MM.1S (cell line): ENCODE measurements around the gene PLEKHM3.
"Not testable (repeated sequence)": the region's sequence is repeated elsewhere in the genome, so short reads cannot be mapped to it uniquely, and the experiment has no call there.

Experiments used
- DNase-seq: peaks from one replicate; pipeline ENCODE4 v3.0.0-alpha.2; 2015
- H2AFZ ChIP-seq: fragments of 300-600 bp; sonication (generic); 2 replicates; pipeline ENCODE4 v1.6.0; 2016; ENCODE audit warnings: antibody characterized with exemption, low read length
- H3F3A ChIP-seq: fragments of 300-600 bp; sonication (generic); 2 replicates; pipeline ENCODE4 v1.6.1; 2016; ENCODE audit warnings: mild to moderate bottlenecking, antibody characterized with exemption, low read length, moderate library complexity, mixed read lengths; ENCODE audit not compliant: insufficient read depth
- H3K27ac ChIP-seq: fragments of 300-600 bp; sonication (generic); 2 replicates; pipeline ENCODE4 v1.5.1; 2016; ENCODE audit warnings: mild to moderate bottlenecking, low read length
- H3K27me3 ChIP-seq: fragments of 300-600 bp; sonication (generic); replicated peaks from 2 replicates; pipeline ENCODE4 v1.6.0; 2016; ENCODE audit warnings: low read length; ENCODE audit not compliant: insufficient read depth
- H3K36me3 ChIP-seq: fragments of 300-600 bp; sonication (generic); replicated peaks from 2 replicates; pipeline ENCODE4 v1.6.1; 2016; ENCODE audit warnings: mild to moderate bottlenecking, low read length, mixed read lengths; ENCODE audit not compliant: insufficient read depth
- H3K4me1 ChIP-seq: fragments of 300-600 bp; sonication (generic); 2 replicates; pipeline ENCODE4 v1.6.1; 2016; ENCODE audit warnings: low read length, mixed read lengths
- H3K4me2 ChIP-seq: fragments of 300-600 bp; sonication (generic); 2 replicates; pipeline ENCODE4 v1.6.0; 2016; ENCODE audit warnings: low read depth, low read length
- H3K4me3 ChIP-seq: fragments of 300-600 bp; sonication (generic); 2 replicates; pipeline ENCODE4 v1.5.1; 2016; ENCODE audit warnings: low read length, mixed read lengths
- H3K79me2 ChIP-seq: fragments of 300-600 bp; sonication (generic); 2 replicates; pipeline ENCODE4 v1.6.1; 2016; ENCODE audit warnings: mixed run types, low read length, mixed read lengths
- H3K9ac ChIP-seq: fragments of 300-600 bp; sonication (generic); 2 replicates; pipeline ENCODE4 v1.6.1; 2016; ENCODE audit warnings: low read length, mixed read lengths
- H3K9me2 ChIP-seq: fragments of 300-600 bp; sonication (generic); replicated peaks from 2 replicates; pipeline ENCODE4 v1.6.1; 2016; ENCODE audit warnings: mild to moderate bottlenecking, low read length, mixed read lengths; ENCODE audit not compliant: insufficient read depth
- H3K9me3 ChIP-seq: fragments of 300-600 bp; sonication (generic); replicated peaks from 2 replicates; pipeline ENCODE4 v1.6.1; 2016; ENCODE audit warnings: mild to moderate bottlenecking, low read length, mixed read lengths; ENCODE audit not compliant: insufficient read depth
- H4K20me1 ChIP-seq: fragments of 300-600 bp; sonication (generic); 2 replicates; pipeline ENCODE4 v1.6.1; 2016; ENCODE audit warnings: mild to moderate bottlenecking, low read length, moderate library complexity, mixed read lengths; ENCODE audit not compliant: insufficient read depth
- EZH2 ChIP-seq: fragments of 300-600 bp; sonication (generic); optimal IDR thresholded peaks from 2 replicates; pipeline ENCODE3; 2017; ENCODE audit warnings: low read depth, mild to moderate bottlenecking, antibody characterized with exemption, low read length, mixed read lengths
- EZH2phosphoT487 ChIP-seq: fragments of 300-600 bp; sonication (generic); IDR thresholded peaks from 2 replicates; pipeline ENCODE4 v1.6.1; 2018; ENCODE audit warnings: antibody characterized with exemption, low read length
- TF ChIP-seq, protein P1 (sequence below): fragments of 300-600 bp; sonication (generic); IDR thresholded peaks from 2 replicates; pipeline ENCODE4 v1.5.1; 2016; ENCODE audit warnings: antibody characterized with exemption, low read length, mixed read lengths

PLEKHM3 gene

DNA sequence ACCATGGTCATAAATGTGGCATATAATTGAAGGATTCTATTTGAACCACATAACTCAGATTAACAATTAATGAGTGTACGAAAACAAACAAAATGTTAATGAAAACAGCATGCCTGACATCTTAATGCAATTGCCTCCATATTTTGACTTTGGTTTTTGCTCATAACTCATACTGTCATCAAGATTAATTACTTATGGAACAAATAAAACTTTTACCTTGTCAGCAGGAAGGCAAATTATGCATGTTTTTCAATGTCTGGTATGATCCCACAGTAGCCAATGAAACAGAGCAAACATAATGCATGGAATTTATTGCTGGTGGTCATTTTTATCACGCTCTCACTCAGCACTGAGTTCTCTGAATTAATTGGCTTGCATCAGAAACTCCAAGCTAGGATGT lies 5.1 kb downstream of the PLEKHM3 start:
- H3K4me2 ChIP-seq, result no peak overlapping the region
- H3K27me3 ChIP-seq, result no peaks in the 10 kb centered on the region
- no peaks in the 10 kb centered on the region for H3K4me1 ChIP-seq
- H3K36me3 ChIP-seq, result no peaks in the 10 kb centered on the region
- H3K9me2 ChIP-seq, result no peaks in the 10 kb centered on the region
- H4K20me1 ChIP-seq, result no peaks in the 10 kb centered on the region
- peaks cover 20% of the 10 kb centered on the region for H3K79me2 ChIP-seq
- H3K9ac ChIP-seq, result no peak overlapping the region
- H2AFZ ChIP-seq, result no peak overlapping the region
- DNase-seq, result no peak
- TF ChIP-seq EZH2, result no peak
- TF ChIP-seq EZH2phosphoT487, result no peak
- TF ChIP-seq, protein P1, sequence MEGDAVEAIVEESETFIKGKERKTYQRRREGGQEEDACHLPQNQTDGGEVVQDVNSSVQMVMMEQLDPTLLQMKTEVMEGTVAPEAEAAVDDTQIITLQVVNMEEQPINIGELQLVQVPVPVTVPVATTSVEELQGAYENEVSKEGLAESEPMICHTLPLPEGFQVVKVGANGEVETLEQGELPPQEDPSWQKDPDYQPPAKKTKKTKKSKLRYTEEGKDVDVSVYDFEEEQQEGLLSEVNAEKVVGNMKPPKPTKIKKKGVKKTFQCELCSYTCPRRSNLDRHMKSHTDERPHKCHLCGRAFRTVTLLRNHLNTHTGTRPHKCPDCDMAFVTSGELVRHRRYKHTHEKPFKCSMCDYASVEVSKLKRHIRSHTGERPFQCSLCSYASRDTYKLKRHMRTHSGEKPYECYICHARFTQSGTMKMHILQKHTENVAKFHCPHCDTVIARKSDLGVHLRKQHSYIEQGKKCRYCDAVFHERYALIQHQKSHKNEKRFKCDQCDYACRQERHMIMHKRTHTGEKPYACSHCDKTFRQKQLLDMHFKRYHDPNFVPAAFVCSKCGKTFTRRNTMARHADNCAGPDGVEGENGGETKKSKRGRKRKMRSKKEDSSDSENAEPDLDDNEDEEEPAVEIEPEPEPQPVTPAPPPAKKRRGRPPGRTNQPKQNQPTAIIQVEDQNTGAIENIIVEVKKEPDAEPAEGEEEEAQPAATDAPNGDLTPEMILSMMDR, result no peak
- H3K27ac ChIP-seq, result no peak overlapping the region
- H3F3A ChIP-seq, result no peaks in the 10 kb centered on the region
- H3K4me3 ChIP-seq, result no peak overlapping the region
- no peaks in the 10 kb centered on the region for H3K9me3 ChIP-seq

DNA sequence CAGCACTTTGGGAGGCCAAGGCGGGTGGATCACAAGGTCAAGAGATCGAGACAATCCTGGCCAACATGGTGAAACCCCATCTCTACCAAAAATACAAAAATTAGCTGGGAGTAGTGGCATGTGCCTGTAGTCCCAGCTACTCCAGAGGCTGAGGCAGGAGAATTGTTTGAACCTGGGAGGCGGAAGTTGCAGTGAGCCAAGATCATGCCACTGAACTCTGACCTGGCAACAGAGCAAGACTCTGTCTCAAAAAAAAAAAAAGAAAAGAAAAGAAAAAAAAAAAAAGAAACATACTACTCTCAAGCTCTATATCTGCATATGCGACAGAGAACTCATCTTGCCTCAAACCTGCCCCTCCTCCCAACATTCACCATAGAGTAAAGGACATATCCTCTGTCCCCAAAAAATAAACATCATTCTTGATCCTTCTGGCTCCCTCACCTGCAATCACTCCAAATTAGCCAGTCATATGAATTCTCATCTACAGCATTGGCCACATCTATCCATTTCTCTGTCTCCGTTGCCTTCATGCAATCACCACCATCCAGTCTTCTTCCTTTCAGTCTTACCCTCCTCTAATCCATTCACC lies 7.1 kb downstream of the PLEKHM3 start:
- H3K27me3 ChIP-seq, H3K27ac ChIP-seq, DNase-seq, H3K4me1 ChIP-seq, H3K4me3 ChIP-seq, H3K79me2 ChIP-seq, H3K36me3 ChIP-seq, H3K9me3 ChIP-seq, H3K4me2 ChIP-seq, H4K20me1 ChIP-seq, H3F3A ChIP-seq, H3K9ac ChIP-seq, H2AFZ ChIP-seq, H3K9me2 ChIP-seq: not testable (repeated sequence)

DNA sequence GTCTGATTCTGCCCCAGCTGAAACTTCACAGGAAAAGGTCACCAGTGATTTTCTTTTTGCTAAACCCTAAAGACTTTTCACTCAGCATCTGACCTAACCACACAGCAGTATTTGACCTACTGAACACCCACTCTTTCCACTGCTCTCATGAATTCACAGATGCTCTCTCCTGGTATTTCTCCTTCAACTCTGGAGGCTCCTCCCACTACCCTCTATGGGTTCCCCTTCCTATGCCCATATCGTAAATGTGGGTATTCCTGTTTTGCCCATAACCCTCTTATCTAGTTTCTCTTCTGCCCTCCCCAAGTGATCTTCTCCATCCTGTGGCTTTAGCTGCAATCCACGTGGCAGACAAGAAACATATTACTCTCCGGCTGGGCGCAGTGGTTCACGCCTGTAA lies 7.6 kb downstream of the PLEKHM3 start:
- Histone ChIP-seq H3K9ac (no peak overlapping the region), H2AFZ (no peak overlapping the region), H3K27ac (no peak overlapping the region), H3K9me3 (no peaks in the 10 kb centered on the region), H3K4me2 (no peak overlapping the region), H3K4me3 (no peak overlapping the region), H3F3A (no peaks in the 10 kb centered on the region), H3K79me2 (0 out of 2 replicates have a peak, but pooled peaks cover 4% of the 10 kb centered on the region), H3K36me3 (no peaks in the 10 kb centered on the region), H3K27me3 (no peaks in the 10 kb centered on the region), H4K20me1 (no peaks in the 10 kb centered on the region), H3K9me2 (no peaks in the 10 kb centered on the region), H3K4me1 (no peaks in the 10 kb centered on the region)
- TF ChIP-seq, protein P1, result no peak
- TF ChIP-seq EZH2 (no peak), EZH2phosphoT487 (no peak)
- DNase-seq, result no peak

DNA sequence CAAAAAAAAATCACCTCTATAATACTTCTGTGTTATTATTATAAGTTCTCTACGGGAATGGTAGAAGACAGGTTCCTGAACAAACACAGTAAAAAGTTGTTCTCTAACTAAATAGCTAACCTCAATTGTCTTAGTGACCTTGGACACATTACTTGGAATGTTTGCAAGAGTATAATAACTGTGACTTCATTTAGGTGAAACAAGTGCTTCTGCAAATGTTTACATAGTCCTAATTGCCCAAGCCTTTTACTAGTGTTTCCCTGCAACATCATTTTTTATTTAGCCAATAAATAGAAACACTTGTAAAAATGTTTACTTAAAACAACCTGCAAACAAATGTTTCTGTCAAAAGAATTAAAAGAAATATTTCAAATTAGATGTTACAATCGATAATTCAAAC lies 9.9 kb downstream of the PLEKHM3 start:
- no peak overlapping the region for H3K4me3 ChIP-seq
- no peak overlapping the region for H3K27ac ChIP-seq
- no peaks in the 10 kb centered on the region for H3K4me1 ChIP-seq
- no peaks in the 10 kb centered on the region for H3K36me3 ChIP-seq
- H3K9ac ChIP-seq, result no peak overlapping the region
- no peak overlapping the region for H2AFZ ChIP-seq
- H3F3A ChIP-seq, result no peaks in the 10 kb centered on the region
- no peaks in the 10 kb centered on the region for H3K27me3 ChIP-seq
- H3K79me2 ChIP-seq, result no peaks in the 10 kb centered on the region
- no peak overlapping the region for H3K4me2 ChIP-seq
- no peaks in the 10 kb centered on the region for H3K9me3 ChIP-seq
- DNase-seq, result no peak
- no peaks in the 10 kb centered on the region; the same call in 1 of the 2 replicates for H4K20me1 ChIP-seq
- no peaks in the 10 kb centered on the region for H3K9me2 ChIP-seq
- TF ChIP-seq, protein P1, result no peak
- TF ChIP-seq EZH2phosphoT487 (no peak), EZH2 (no peak)
